Activated T-cell treated with anti-CD3 and anti-CD28 coated beads, Interleukin-2, amount 50 U/mL, for 72 hours (primary cell): ENCODE measurements around the gene CMTM8. TPM values are rescaled to one million over a fixed set of nuclear protein-coding genes. Genes with fewer than 3 reads are reported as not detected.

ENCODE experiments used
- ATAC-seq, 2 donors: fragments of 150-1000 bp; cut with Tn5 transposase; replicated peaks in 1 of 2; 2 replicates each; pipeline ENCODE4 v1.10.0; 2021; ENCODE audit warnings: moderate library complexity in 2 of 2, mild to moderate bottlenecking in 1 of 2
- DNase-seq, 2 donors: peaks; one replicate each; pipeline ENCODE4 v3.0.0; 2021 to 2022; ENCODE audit warnings: mixed read lengths in 1 of 2
- H3K27ac Mint-ChIP-seq: one replicate; pipeline ENCODE4 v1.8.0; 2022; ENCODE audit warnings: mild to moderate bottlenecking, moderate library complexity, mixed read lengths
- H3K27me3 Mint-ChIP-seq: one replicate; pipeline ENCODE4 v1.8.0; 2022; ENCODE audit warnings: low read depth, mixed read lengths
- H3K36me3 Mint-ChIP-seq, 2 donors: one replicate each; pipeline ENCODE4 v1.8.0; 2022; ENCODE audit warnings: mixed read lengths in 2 of 2, mild to moderate bottlenecking in 1 of 2; ENCODE audit not compliant: insufficient read depth in 2 of 2
- H3K4me1 Mint-ChIP-seq: one replicate; pipeline ENCODE4 v1.8.0; 2022; ENCODE audit warnings: low read depth, mixed read lengths
- H3K4me3 Mint-ChIP-seq, 2 donors: one replicate each; pipeline ENCODE4 v1.8.0; 2022; ENCODE audit warnings: mild to moderate bottlenecking in 2 of 2, mixed read lengths in 2 of 2, moderate library complexity in 2 of 2
- H3K9me3 Mint-ChIP-seq, 2 donors: one replicate each; pipeline ENCODE4 v1.8.0; 2022; ENCODE audit warnings: mixed read lengths in 2 of 2
- total RNA-seq, 2 donors: library from RNA; stranded (reverse); gene quantifications; one replicate each; pipeline ENCODE4 v1.2.3, GENCODE V29; 2022

Gene CMTM8
- total RNA-seq, 2 donors from 2014 or later, result 7.1 to 9.0 TPM

- Mint-ChIP-seq H3K27me3 (peaks cover 16% of the 10 kb centered on the region), H3K36me3 (peaks cover 12 to 14% of the 10 kb centered on the region in 2 donors), H3K4me3 (peak overlapping the region; percentile 85 to 92), H3K9me3 (peaks cover 2 to 7% of the 10 kb centered on the region in 2 donors), H3K27ac (peak overlapping the region; percentile 34), H3K4me1 (peaks cover 45% of the 10 kb centered on the region)
- ATAC-seq, result peak; percentile 14 to 18
- DNase-seq, result peak in 1 of 2 donors; percentile 8
Measured at GRCh38 chr3:32239307-32240158, 1.1 kb downstream of the CMTM8 start.

GRCh38 chr3:32240159-32240545 is 1.7 kb downstream of the CMTM8 start:
- peak; percentile 48 to 54 for DNase-seq
- Mint-ChIP-seq H3K9me3 (peaks cover 2 to 7% of the 10 kb centered on the region in 2 donors), H3K27ac (no peak overlapping the region), H3K36me3 (peaks cover 12 to 14% of the 10 kb centered on the region in 2 donors), H3K4me3 (peak overlapping the region; percentile 85 to 92), H3K27me3 (peaks cover 16% of the 10 kb centered on the region), H3K4me1 (peaks cover 51% of the 10 kb centered on the region)
- peak; percentile 59 to 60 for ATAC-seq

- ATAC-seq, result no peak
- Mint-ChIP-seq H3K27ac (no peak overlapping the region), H3K9me3 (peaks cover 2 to 5% of the 10 kb centered on the region in 2 donors), H3K36me3 (peaks cover 9 to 13% of the 10 kb centered on the region in 2 donors), H3K27me3 (peaks cover 16% of the 10 kb centered on the region), H3K4me1 (peaks cover 60% of the 10 kb centered on the region), H3K4me3 (no peak overlapping the region)
- no peak for DNase-seq
Measured at GRCh38 chr3:32241100-32241499, 2.6 kb downstream of the CMTM8 start.

DNA sequence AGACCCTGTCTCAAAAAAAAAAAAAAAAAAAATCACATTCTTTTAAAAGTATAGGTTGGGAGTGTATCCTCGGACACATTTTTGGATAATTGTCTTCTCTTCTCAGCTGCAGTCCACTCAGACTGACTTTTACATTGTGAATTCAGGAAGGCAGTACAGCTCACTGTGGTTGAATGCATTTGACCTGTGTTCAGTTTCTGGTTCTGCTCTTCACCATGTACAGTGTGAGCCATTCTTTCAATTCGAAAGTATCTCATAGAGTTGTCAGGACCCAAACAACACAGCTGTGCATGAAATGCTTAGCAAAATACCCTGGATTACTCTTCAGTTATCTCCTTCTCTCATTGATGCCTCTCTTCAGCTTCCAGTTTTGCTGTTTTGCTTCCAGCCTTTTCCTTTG is 5.0 kb downstream of the CMTM8 start:
- no peak overlapping the region for H3K27ac Mint-ChIP-seq
- no peaks in the 10 kb centered on the region for H3K9me3 Mint-ChIP-seq
- H3K27me3 Mint-ChIP-seq, result no peaks in the 10 kb centered on the region
- ATAC-seq (no peak), DNase-seq (no peak)
- H3K4me3 Mint-ChIP-seq, result no peak overlapping the region
- no peaks in the 10 kb centered on the region for H3K36me3 Mint-ChIP-seq
- H3K4me1 Mint-ChIP-seq, result peaks cover 73% of the 10 kb centered on the region

DNA sequence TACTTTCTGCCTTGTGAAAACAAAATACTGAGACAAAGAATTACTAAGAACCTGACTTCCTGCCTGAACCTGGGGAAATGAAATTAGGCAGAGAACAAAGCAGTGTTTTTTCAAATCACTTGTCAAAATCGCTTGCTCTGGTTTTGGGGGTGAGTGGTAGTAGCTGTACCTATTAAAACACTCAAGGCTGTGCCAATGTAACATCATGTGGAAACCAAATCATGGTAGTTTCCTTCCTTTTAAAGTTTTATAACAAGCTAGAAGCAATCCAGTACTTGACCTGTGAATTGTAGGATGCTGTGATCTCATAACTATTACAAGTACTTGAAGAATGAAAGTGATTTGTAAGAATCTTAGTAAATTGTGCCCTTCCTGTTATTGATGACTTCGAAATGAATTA is 6.7 kb downstream of the CMTM8 start:
- H3K27me3 Mint-ChIP-seq, result no peaks in the 10 kb centered on the region
- peak overlapping the region; percentile 20 to 40 for H3K4me3 Mint-ChIP-seq
- peak overlapping the region; percentile 38 for H3K27ac Mint-ChIP-seq
- peaks cover 78% of the 10 kb centered on the region for H3K4me1 Mint-ChIP-seq
- DNase-seq (no peak), ATAC-seq (peak; percentile 52 to 57)
- no peaks in the 10 kb centered on the region for H3K36me3 Mint-ChIP-seq
- H3K9me3 Mint-ChIP-seq, result no peaks in the 10 kb centered on the region

- no peaks in the 10 kb centered on the region for H3K27me3 Mint-ChIP-seq
- peak overlapping the region; percentile 16 to 32 for H3K4me3 Mint-ChIP-seq
- no peaks in the 10 kb centered on the region for H3K9me3 Mint-ChIP-seq
- H3K36me3 Mint-ChIP-seq, result no peaks in the 10 kb centered on the region
- no peak for ATAC-seq
- no peak for DNase-seq
- peaks cover 69% of the 10 kb centered on the region for H3K4me1 Mint-ChIP-seq
- peak overlapping the region; percentile 8 for H3K27ac Mint-ChIP-seq
Measured at GRCh38 chr3:32246079-32246675, 7.7 kb downstream of the CMTM8 start.

GRCh38 chr3:32249184-32249782 is 10.8 kb downstream of the CMTM8 start:
- Mint-ChIP-seq H3K9me3 (peaks cover 1 to 2% of the 10 kb centered on the region in 2 donors), H3K27me3 (no peaks in the 10 kb centered on the region), H3K4me1 (peaks cover 48% of the 10 kb centered on the region), H3K36me3 (peaks cover 2 to 6% of the 10 kb centered on the region in 2 donors), H3K4me3 (no peak overlapping the region), H3K27ac (no peak overlapping the region)
- DNase-seq (no peak), ATAC-seq (peak; percentile 62 to 64)

- Mint-ChIP-seq H3K27me3 (no peaks in the 10 kb centered on the region), H3K4me1 (peaks cover 52% of the 10 kb centered on the region), H3K27ac (no peak overlapping the region)
Measured at GRCh38 chr3:32254268-32254667, 15.8 kb downstream of the CMTM8 start.

DNA sequence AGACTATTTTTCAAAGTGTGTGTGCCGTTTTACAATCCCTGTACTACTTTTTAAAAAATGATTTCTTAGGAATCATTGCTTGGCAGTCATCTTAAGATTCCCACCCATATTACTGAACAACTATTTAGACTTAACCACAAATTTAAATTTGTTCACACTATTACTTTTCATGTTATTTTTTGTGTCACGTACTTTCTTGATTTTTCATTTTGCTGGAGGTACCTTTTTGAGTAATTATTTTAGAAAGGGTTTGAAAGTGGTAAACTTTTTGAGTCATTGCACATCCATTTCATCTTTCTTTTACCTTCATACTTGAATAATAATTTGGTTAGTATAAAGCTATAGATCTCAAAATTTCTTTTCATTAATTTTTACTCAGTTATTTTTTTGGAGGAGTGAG is 16.9 kb downstream of the CMTM8 start:
- DNase-seq, result no peak
- H3K4me3 Mint-ChIP-seq, result no peak overlapping the region
- H3K9me3 Mint-ChIP-seq, result peaks cover 5 to 7% of the 10 kb centered on the region in 2 donors
- H3K36me3 Mint-ChIP-seq, result peaks cover 6 to 13% of the 10 kb centered on the region in 2 donors
- no peaks in the 10 kb centered on the region for H3K27me3 Mint-ChIP-seq
- peak overlapping the region; percentile 73 for H3K27ac Mint-ChIP-seq
- peaks cover 42% of the 10 kb centered on the region for H3K4me1 Mint-ChIP-seq
- ATAC-seq, result peak in 1 of 2 donors; percentile 26

More at GRCh38 chr3:32254268-32254667, 15.8 kb downstream of the CMTM8 start:
- Mint-ChIP-seq H3K36me3 (peaks cover 6 to 13% of the 10 kb centered on the region in 2 donors), H3K9me3 (peaks cover 5 to 7% of the 10 kb centered on the region in 2 donors), H3K4me3 (no peak overlapping the region)
- no peak for DNase-seq
- ATAC-seq, result no peak

GRCh38 chr3:32256206-32256605 is 17.7 kb downstream of the CMTM8 start:
- Mint-ChIP-seq H3K4me1 (peaks cover 42% of the 10 kb centered on the region), H3K4me3 (no peak overlapping the region), H3K27ac (no peak overlapping the region), H3K36me3 (peaks cover 6 to 13% of the 10 kb centered on the region in 2 donors), H3K9me3 (peaks cover 5 to 7% of the 10 kb centered on the region in 2 donors), H3K27me3 (no peaks in the 10 kb centered on the region)
- ATAC-seq, result no peak
- DNase-seq, result no peak

GRCh38 chr3:32257042-32257441 is 18.6 kb downstream of the CMTM8 start:
- H3K27ac Mint-ChIP-seq, result no peak overlapping the region
- ATAC-seq (no peak), DNase-seq (no peak)
- H3K27me3 Mint-ChIP-seq, result no peaks in the 10 kb centered on the region
- H3K4me1 Mint-ChIP-seq, result peaks cover 42% of the 10 kb centered on the region
- peaks cover 5 to 7% of the 10 kb centered on the region in 2 donors for H3K9me3 Mint-ChIP-seq
- H3K36me3 Mint-ChIP-seq, result peaks cover 6 to 13% of the 10 kb centered on the region in 2 donors
- H3K4me3 Mint-ChIP-seq, result peak overlapping the region in 1 of 2 donors; percentile 3

GRCh38 chr3:32257641-32258438 is 19.4 kb downstream of the CMTM8 start:
- peak overlapping the region; percentile 3 to 21 for H3K4me3 Mint-ChIP-seq
- peaks cover 42% of the 10 kb centered on the region for H3K4me1 Mint-ChIP-seq
- no peak overlapping the region for H3K27ac Mint-ChIP-seq
- H3K36me3 Mint-ChIP-seq, result peaks cover 6 to 13% of the 10 kb centered on the region in 2 donors
- peak; percentile 57 to 61 for ATAC-seq
- no peak for DNase-seq
- H3K27me3 Mint-ChIP-seq, result no peaks in the 10 kb centered on the region
- peaks cover 3 to 7% of the 10 kb centered on the region in 2 donors for H3K9me3 Mint-ChIP-seq
